Heart left ventricle (tissue), 13 donors: ENCODE results near the gene PCDHGA12.
A peak's percentile ranks its signal among the peaks of the same experiment; 100 is the strongest.
"Not testable (repeated sequence)": the region's sequence is repeated elsewhere in the genome, so short reads cannot be mapped to it uniquely, and the experiment has no call there.

Experiments
- POLR2A ChIP-seq, 2 donors: fragments of 450-650 bp; IDR thresholded peaks; one replicate each; pipeline ENCODE4 v1.6.1; 2017; ENCODE audit warnings: antibody characterized with exemption in 2 of 2, mild to moderate bottlenecking in 2 of 2, moderate library complexity in 2 of 2
- TF ChIP-seq, protein P1 (sequence below), 12 donors: fragments of 200-600 bp; sonication (generic) in 4 of 12; IDR thresholded peaks; one replicate each; pipeline versions ENCODE4 v1.5.0 to v1.8.0; 2018 to 2022; ENCODE audit warnings: antibody characterized with exemption in 12 of 12, mild to moderate bottlenecking in 5 of 12
- donor health status: ischemic (EF 13 %, LVEDD 7.1; RV severe dilation, severe dysfunction).
- donor health status: DM: no; HTN: yes; CAD: no.
- donor health status: DM: no; HTN: no; CAD: no.
- donor health status: ischemic (EF 25% LVEDD 6.9; RV normal size, moderate dysfunction).
- donor health status: ischemic (EF 25% LVEDD 5.7; RV mildly dilated, moderate dysfunction).
- donor health status: ischemic (EF 35%, LVEDD 5.7; RV mildly dilated, moderate dysfunction).
- donor health status: nonischemic (EF 11% LVEDD 7.7; RV severe dilation, severe dysfunction).
- donor health status: DM: yes; HTN: yes; CAD: no.
- donor health status: PGD.
- donor health status: ischemic (EF 29% LVEDD 5.4; RV normal size, mild dysfunction).
- donor health status: nonischemic (EF 23%, LVEDD 6.1; RV moderate dilation, normal function).

DNA sequence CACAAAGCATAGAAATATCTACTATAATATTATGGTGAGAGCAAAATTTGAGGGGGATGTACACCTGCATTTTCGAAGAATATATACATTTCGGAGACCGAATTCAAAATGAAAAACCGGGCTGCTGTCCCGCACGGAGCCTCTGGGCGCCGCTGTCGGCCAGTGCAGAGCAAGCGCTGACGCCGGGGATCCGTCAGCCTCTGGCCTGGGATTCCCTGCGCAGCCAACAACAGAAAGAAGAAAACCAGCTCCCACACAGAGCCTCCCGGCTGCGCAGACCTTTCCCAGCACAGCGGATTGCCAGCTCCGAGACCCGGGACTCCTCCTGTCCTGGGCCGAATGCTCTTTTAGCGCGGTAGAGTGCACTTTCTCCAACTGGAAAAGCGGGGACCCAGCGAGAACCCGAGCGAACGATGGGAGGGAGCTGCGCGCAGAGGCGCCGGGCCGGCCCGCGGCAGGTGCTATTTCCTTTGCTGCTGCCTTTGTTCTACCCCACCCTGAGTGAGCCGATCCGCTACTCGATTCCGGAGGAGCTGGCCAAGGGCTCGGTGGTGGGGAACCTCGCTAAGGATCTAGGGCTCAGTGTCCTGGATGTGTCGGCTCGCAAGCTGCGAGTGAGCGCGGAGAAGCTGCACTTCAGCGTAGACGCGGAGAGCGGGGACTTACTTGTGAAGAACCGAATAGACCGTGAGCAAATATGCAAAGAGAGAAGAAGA, 22.4 kb upstream of the PCDHGA12 start, which contains the start of gene PCDHGB6:
- TF ChIP-seq POLR2A (IDR thresholded peaks at IDR 0.05) = not testable (repeated sequence)
- TF ChIP-seq, protein P1, sequence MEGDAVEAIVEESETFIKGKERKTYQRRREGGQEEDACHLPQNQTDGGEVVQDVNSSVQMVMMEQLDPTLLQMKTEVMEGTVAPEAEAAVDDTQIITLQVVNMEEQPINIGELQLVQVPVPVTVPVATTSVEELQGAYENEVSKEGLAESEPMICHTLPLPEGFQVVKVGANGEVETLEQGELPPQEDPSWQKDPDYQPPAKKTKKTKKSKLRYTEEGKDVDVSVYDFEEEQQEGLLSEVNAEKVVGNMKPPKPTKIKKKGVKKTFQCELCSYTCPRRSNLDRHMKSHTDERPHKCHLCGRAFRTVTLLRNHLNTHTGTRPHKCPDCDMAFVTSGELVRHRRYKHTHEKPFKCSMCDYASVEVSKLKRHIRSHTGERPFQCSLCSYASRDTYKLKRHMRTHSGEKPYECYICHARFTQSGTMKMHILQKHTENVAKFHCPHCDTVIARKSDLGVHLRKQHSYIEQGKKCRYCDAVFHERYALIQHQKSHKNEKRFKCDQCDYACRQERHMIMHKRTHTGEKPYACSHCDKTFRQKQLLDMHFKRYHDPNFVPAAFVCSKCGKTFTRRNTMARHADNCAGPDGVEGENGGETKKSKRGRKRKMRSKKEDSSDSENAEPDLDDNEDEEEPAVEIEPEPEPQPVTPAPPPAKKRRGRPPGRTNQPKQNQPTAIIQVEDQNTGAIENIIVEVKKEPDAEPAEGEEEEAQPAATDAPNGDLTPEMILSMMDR (IDR thresholded peaks at IDR 0.05) = peak; percentile 37 to 69 (median 57)
